ENCODE data around the gene MCF2L. TPM values are rescaled to one million over a fixed set of nuclear protein-coding genes. Genes with fewer than 3 reads are reported as not detected.

The MCF2L gene
- total and polyA plus RNA-seq, 4 donors = 21.0 to 78.7 (median 35.9) TPM

DNA sequence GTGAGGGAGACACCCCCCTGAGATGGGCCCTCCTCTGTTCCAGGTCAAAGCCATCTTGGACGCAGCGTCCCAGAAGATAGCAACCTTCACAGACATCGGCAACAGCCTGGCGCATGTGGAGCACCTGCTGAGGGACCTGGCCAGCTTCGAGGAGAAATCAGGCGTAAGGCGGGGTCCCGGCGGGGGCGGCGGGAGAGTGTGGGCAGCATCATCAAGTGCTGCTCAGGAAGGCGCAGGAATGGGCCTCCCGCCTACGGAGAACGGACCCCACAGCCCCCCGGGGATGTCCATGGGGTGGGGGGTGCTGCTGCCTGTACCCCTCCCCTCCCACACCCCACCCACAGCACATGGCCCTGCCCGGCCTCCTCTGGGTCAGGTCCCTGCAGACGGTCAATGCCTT, 105.4 kb downstream of the MCF2L start:
- H3K36me3 ChIP-seq (ENCODE audit: control insufficient read depth in 4 of 4, insufficient read depth in 4 of 4, low read length in 4 of 4) = peaks cover 0 to 30% (median 1%) of the 10 kb centered on the region in 4 donors
- TF ChIP-seq, protein P1, sequence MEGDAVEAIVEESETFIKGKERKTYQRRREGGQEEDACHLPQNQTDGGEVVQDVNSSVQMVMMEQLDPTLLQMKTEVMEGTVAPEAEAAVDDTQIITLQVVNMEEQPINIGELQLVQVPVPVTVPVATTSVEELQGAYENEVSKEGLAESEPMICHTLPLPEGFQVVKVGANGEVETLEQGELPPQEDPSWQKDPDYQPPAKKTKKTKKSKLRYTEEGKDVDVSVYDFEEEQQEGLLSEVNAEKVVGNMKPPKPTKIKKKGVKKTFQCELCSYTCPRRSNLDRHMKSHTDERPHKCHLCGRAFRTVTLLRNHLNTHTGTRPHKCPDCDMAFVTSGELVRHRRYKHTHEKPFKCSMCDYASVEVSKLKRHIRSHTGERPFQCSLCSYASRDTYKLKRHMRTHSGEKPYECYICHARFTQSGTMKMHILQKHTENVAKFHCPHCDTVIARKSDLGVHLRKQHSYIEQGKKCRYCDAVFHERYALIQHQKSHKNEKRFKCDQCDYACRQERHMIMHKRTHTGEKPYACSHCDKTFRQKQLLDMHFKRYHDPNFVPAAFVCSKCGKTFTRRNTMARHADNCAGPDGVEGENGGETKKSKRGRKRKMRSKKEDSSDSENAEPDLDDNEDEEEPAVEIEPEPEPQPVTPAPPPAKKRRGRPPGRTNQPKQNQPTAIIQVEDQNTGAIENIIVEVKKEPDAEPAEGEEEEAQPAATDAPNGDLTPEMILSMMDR (IDR thresholded peaks at IDR 0.05; ENCODE audit: control extremely low read depth, extremely low read depth) = no peak
- H3K9me3 ChIP-seq (ENCODE audit: control insufficient read depth in 4 of 4, insufficient read depth in 3 of 4, low read length in 3 of 4) = peaks cover 0 to 2% (median 0%) of the 10 kb centered on the region in 4 donors
- no peak overlapping the region for H3K4me3 ChIP-seq
- WGBS, 2 donors = 90 to 95% methylated on average over 17 to 18 of the region's 18 CpGs
- no peak for DNase-seq
- peaks cover 0 to 5% (median 2%) of the 10 kb centered on the region in 5 donors for H3K4me1 ChIP-seq (ENCODE audit: control insufficient read depth in 5 of 5, insufficient read depth in 5 of 5, low read length in 5 of 5)
- H3K9ac ChIP-seq (ENCODE audit: insufficient read depth in 1 of 2, low read length in 2 of 2) = no peak overlapping the region
- no peaks in the 10 kb centered on the region for H3K27me3 ChIP-seq (ENCODE audit: control insufficient read depth in 3 of 3, insufficient read depth in 3 of 3, low read length in 2 of 3)
- no peak overlapping the region for H3K27ac ChIP-seq (ENCODE audit: low read depth in 1 of 2, low read length in 1 of 2)
- ATAC-seq (ENCODE audit: insufficient read depth, low FRiP score) = no peak

- peaks cover 0 to 29% (median 1%) of the 10 kb centered on the region in 4 donors for H3K36me3 ChIP-seq (ENCODE audit: control insufficient read depth in 4 of 4, insufficient read depth in 4 of 4, low read length in 4 of 4)
- ATAC-seq (ENCODE audit: insufficient read depth, low FRiP score) (no peak), DNase-seq (no peak)
- no peak overlapping the region for H3K27ac ChIP-seq (ENCODE audit: low read depth in 1 of 2, low read length in 1 of 2)
- 94 to 97% methylated on average over 20 to 22 of the region's 22 CpGs for WGBS, 2 donors
- TF ChIP-seq, protein P1 (IDR thresholded peaks at IDR 0.05; ENCODE audit: control extremely low read depth, extremely low read depth) = no peak
- no peak overlapping the region for H3K9ac ChIP-seq (ENCODE audit: insufficient read depth in 1 of 2, low read length in 2 of 2)
- no peaks in the 10 kb centered on the region for H3K27me3 ChIP-seq (ENCODE audit: control insufficient read depth in 3 of 3, insufficient read depth in 3 of 3, low read length in 2 of 3)
- peaks cover 0 to 2% (median 0%) of the 10 kb centered on the region in 4 donors for H3K9me3 ChIP-seq (ENCODE audit: control insufficient read depth in 4 of 4, insufficient read depth in 3 of 4, low read length in 3 of 4)
- peaks cover 0 to 5% (median 2%) of the 10 kb centered on the region in 5 donors for H3K4me1 ChIP-seq (ENCODE audit: control insufficient read depth in 5 of 5, insufficient read depth in 5 of 5, low read length in 5 of 5)
- H3K4me3 ChIP-seq = no peak overlapping the region
Measured at GRCh38 chr13:113074876-113075275, 105.9 kb downstream of the MCF2L start.

DNA sequence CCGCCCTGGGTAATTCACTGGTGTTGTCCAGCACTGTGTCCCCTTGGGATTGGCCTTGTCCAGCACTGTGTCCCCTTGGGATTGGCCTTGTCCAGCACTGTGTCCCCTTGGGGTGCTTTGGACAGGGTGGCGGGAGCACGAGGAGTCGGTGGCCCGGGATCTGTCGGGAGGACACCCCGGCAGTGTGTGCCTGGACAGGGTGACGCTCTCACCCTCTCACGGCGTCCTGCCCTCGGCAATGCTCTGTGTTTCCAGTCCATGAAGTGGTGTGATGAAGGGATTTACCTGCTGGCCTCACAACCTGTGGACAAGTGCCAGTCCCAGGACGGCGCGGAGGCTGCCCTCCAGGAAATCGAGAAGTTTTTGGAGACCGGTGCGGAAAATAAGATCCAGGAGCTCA, 106.7 kb downstream of the MCF2L start:
- no peaks in the 10 kb centered on the region for H3K27me3 ChIP-seq (ENCODE audit: control insufficient read depth in 3 of 3, insufficient read depth in 3 of 3, low read length in 2 of 3)
- ATAC-seq (ENCODE audit: insufficient read depth, low FRiP score) (no peak), DNase-seq (no peak)
- TF ChIP-seq, protein P1 (IDR thresholded peaks at IDR 0.05; ENCODE audit: control extremely low read depth, extremely low read depth) = no peak
- H3K9me3 ChIP-seq (ENCODE audit: control insufficient read depth in 4 of 4, insufficient read depth in 3 of 4, low read length in 3 of 4) = peaks cover 0 to 2% (median 0%) of the 10 kb centered on the region in 4 donors
- H3K9ac ChIP-seq (ENCODE audit: insufficient read depth in 1 of 2, low read length in 2 of 2) = no peak overlapping the region
- no peak overlapping the region for H3K4me3 ChIP-seq
- H3K27ac ChIP-seq (ENCODE audit: low read depth in 1 of 2, low read length in 1 of 2) = no peak overlapping the region
- H3K4me1 ChIP-seq (ENCODE audit: control insufficient read depth in 5 of 5, insufficient read depth in 5 of 5, low read length in 5 of 5) = peaks cover 0 to 5% (median 2%) of the 10 kb centered on the region in 5 donors
- WGBS, 2 donors = 96 to 97% methylated on average over 17 of the region's 17 CpGs
- H3K36me3 ChIP-seq (ENCODE audit: control insufficient read depth in 4 of 4, insufficient read depth in 4 of 4, low read length in 4 of 4) = peaks cover 0 to 30% (median 1%) of the 10 kb centered on the region in 4 donors

All from lung (tissue), 12 donors.